Smooth muscle cell (in vitro differentiated cells): Measurements from ENCODE around the gene SPPL2B. TPM values are rescaled to one million over a fixed set of nuclear protein-coding genes. Genes with fewer than 3 reads are reported as not detected.

ENCODE experiments used
- DNase-seq: peaks from one replicate; lab custom pipeline; 2025; ENCODE audit not compliant: unreplicated experiment; lab: John Stamatoyannopoulos, UW
- H2AFZ ChIP-seq: fragments of 200-600 bp; sonication (generic); 2 replicates; pipeline ENCODE4 v1.6.0; 2016; ENCODE audit warnings: antibody characterized with exemption, low read depth, mild to moderate bottlenecking
- H3F3A ChIP-seq: fragments of 200-600 bp; sonication (generic); 2 replicates; pipeline ENCODE4 v1.6.0; 2017; ENCODE audit warnings: antibody characterized with exemption, low read depth
- H3K27ac ChIP-seq: fragments of 200-600 bp; sonication (generic); 2 replicates; pipeline ENCODE4 v1.5.1; 2016; ENCODE audit warnings: low read depth, mild to moderate bottlenecking
- H3K27me3 ChIP-seq: fragments of 200-600 bp; sonication (generic); 2 replicates; pipeline ENCODE4 v1.6.1; 2016; ENCODE audit warnings: low read depth, mild to moderate bottlenecking
- H3K36me3 ChIP-seq: fragments of 200-600 bp; sonication (generic); 2 replicates; pipeline ENCODE4 v1.5.1; 2016; ENCODE audit warnings: low read depth
- H3K4me1 ChIP-seq: fragments of 200-600 bp; sonication (generic); 2 replicates; pipeline ENCODE4 v1.5.1; 2016; ENCODE audit warnings: low read depth
- H3K4me2 ChIP-seq: fragments of 200-600 bp; sonication (generic); 2 replicates; pipeline ENCODE4 v1.6.0; 2016; ENCODE audit warnings: mild to moderate bottlenecking
- H3K4me3 ChIP-seq: fragments of 200-600 bp; sonication (generic); 2 replicates; pipeline ENCODE4 v1.5.1; 2016; ENCODE audit warnings: mild to moderate bottlenecking
- H3K79me2 ChIP-seq: fragments of 200-600 bp; sonication (generic); 2 replicates; pipeline ENCODE4 v1.6.0; 2016; ENCODE audit warnings: low read depth, mild to moderate bottlenecking
- H3K9ac ChIP-seq: fragments of 200-600 bp; sonication (generic); 2 replicates; pipeline ENCODE4 v1.6.0; 2016; ENCODE audit warnings: low read depth
- H3K9me3 ChIP-seq: fragments of 200-600 bp; sonication (generic); replicated peaks from 2 replicates; pipeline ENCODE4 v1.5.1; 2016; ENCODE audit warnings: low read depth
- H4K20me1 ChIP-seq: fragments of 200-600 bp; sonication (generic); 2 replicates; pipeline ENCODE4 v1.6.0; 2016; ENCODE audit warnings: low read depth
- CTCF ChIP-seq: fragments of 200-600 bp; sonication (generic); IDR thresholded peaks from 2 replicates; pipeline ENCODE4 v1.5.1; 2017; ENCODE audit warnings: borderline replicate concordance, mild to moderate bottlenecking, antibody characterized with exemption; ENCODE audit not compliant: insufficient read depth, poor library complexity, severe bottlenecking
- WGBS: methylation state at CpG from one replicate; pipeline ENCODE4 v1.1.7; 2016; ENCODE audit warnings: low lambda C conversion rate; 5-methylcytosine and 5-hydroxymethylcytosine counted together
- polyA plus RNA-seq: library from polyadenylated mRNA; unstranded; fragments of >200 nt; fragmentation: Nextera tagmentation; extraction: Ambion mirVana; gene quantifications from 2 replicates; pipeline ENCODE4 v1.2.1, GENCODE V29; 2016
- total RNA-seq: library from RNA; depleted of rRNA; stranded (reverse); fragments of >200 nt; gene quantifications from 2 replicates; pipeline ENCODE4 v1.2.3, GENCODE V29; 2014

Gene SPPL2B
- total and polyA plus RNA-seq, 2 experiments from 2014 or later: 53.6 to 54.7 TPM

GRCh38 chr19:2325281-2326046 is 3.0 kb upstream of the SPPL2B start:
- no peak overlapping the region for H3K27ac ChIP-seq
- peaks cover 47% of the 10 kb centered on the region for H3K79me2 ChIP-seq
- H3K9me3 ChIP-seq: no peaks in the 10 kb centered on the region
- H3K9ac ChIP-seq: no peak overlapping the region
- TF ChIP-seq CTCF: no peak
- H3K4me2 ChIP-seq: no peak overlapping the region
- no peaks in the 10 kb centered on the region for H3K27me3 ChIP-seq
- H3K4me3 ChIP-seq: no peak overlapping the region
- H4K20me1 ChIP-seq: peaks cover 17% of the 10 kb centered on the region
- 93% methylated on average over 25 of the region's 29 CpGs for WGBS
- H3K4me1 ChIP-seq: peaks cover 17% of the 10 kb centered on the region
- no peak overlapping the region for H2AFZ ChIP-seq
- no peaks in the 10 kb centered on the region for H3K36me3 ChIP-seq
- H3F3A ChIP-seq: no peaks in the 10 kb centered on the region
- no peak for DNase-seq

- no peaks in the 10 kb centered on the region for H3K9me3 ChIP-seq
Measured at GRCh38 chr19:2326699-2327360, 1.7 kb upstream of the SPPL2B start.

GRCh38 chr19:2327773-2328400 is 597 bp upstream of the SPPL2B start:
- Histone ChIP-seq H3K27ac (peak overlapping the region; percentile 79), H3K9me3 (no peaks in the 10 kb centered on the region), H3F3A (no peaks in the 10 kb centered on the region), H3K4me2 (peak overlapping the region; percentile 98), H3K4me1 (peaks cover 28% of the 10 kb centered on the region), H3K36me3 (no peaks in the 10 kb centered on the region), H3K27me3 (no peaks in the 10 kb centered on the region), H2AFZ (peak overlapping the region; percentile 89), H4K20me1 (peaks cover 36% of the 10 kb centered on the region), H3K4me3 (peak overlapping the region; percentile 97), H3K9ac (peak overlapping the region; percentile 89), H3K79me2 (peaks cover 70% of the 10 kb centered on the region)
- no peak for TF ChIP-seq CTCF
- no peak for DNase-seq
- WGBS: 2% methylated on average over 18 of the region's 18 CpGs

More at GRCh38 chr19:2326699-2327360, 1.7 kb upstream of the SPPL2B start:
- peaks cover 28% of the 10 kb centered on the region for H3K4me1 ChIP-seq
- H3F3A ChIP-seq: no peaks in the 10 kb centered on the region
- TF ChIP-seq CTCF: no peak
- peak overlapping the region; percentile 97 for H3K4me3 ChIP-seq
- peaks cover 30% of the 10 kb centered on the region for H4K20me1 ChIP-seq
- H3K27me3 ChIP-seq: no peaks in the 10 kb centered on the region
- H3K9ac ChIP-seq: no peak overlapping the region
- no peaks in the 10 kb centered on the region for H3K36me3 ChIP-seq
- H3K4me2 ChIP-seq: peak overlapping the region; percentile 98
- no peak for DNase-seq
- peaks cover 61% of the 10 kb centered on the region for H3K79me2 ChIP-seq
- H2AFZ ChIP-seq: no peak overlapping the region
- WGBS: 91% methylated on average over 16 of the region's 16 CpGs
- H3K27ac ChIP-seq: peak overlapping the region; percentile 79
